Measurements from ENCODE around the gene RETSAT. TPM values are rescaled to one million over a fixed set of nuclear protein-coding genes. Genes with fewer than 3 reads are reported as not detected.
"Not testable (repeated sequence)": the region's sequence is repeated elsewhere in the genome, so short reads cannot be mapped to it uniquely, and the experiment has no call there.

The RETSAT gene
- total RNA-seq, 1 experiment from 2014 or later, result 57.8 TPM

DNA sequence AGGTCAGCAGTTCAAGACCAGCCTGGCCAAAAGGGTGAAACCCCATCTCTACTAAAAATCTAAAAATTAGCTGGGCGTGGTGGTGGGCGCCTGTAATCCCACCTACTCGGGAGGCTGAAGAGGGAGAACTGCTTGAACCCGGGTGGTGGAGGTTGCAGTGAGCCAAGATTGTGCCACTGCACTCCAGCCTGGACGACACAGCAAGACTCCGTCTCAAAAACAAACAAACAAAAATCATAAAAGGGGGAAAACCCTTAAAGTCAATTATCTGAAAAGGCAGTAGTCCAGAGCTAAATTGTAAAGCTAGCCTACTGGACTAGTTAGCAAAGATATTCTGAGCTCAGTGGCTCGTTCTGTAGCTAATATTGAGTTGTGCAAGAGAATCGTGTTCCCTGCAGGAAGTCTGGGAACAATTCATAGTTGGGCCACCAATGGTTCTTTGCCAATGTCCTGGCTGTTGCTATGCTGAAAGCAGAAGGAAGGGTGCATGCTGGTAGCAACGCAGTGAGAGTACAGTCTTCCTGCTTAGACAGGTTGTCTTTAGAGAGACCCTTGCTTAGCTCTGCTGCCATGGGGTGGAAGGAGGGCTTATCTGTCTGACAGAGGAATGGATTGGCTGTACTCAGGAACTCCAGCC lies 30.9 kb downstream of the RETSAT start:
- H3K9me3 ChIP-seq (ENCODE audit: insufficient read depth, low read depth), result no peaks in the 10 kb centered on the region
- intact Hi-C loops (cut with micrococcal nuclease; ENCODE audit: unreplicated experiment), result no loop called here
- H3K36me3 ChIP-seq (ENCODE audit: low read depth), result peaks cover 55% of the 10 kb centered on the region
- H2AFZ ChIP-seq, result no peak overlapping the region
- H3K27me3 ChIP-seq (ENCODE audit: insufficient read depth, low read depth), result no peaks in the 10 kb centered on the region
- H3K4me1 ChIP-seq (replicated peaks; ENCODE audit: insufficient read depth), result peaks cover 25% of the 10 kb centered on the region
- H3K79me2 ChIP-seq (ENCODE audit: low read depth), result peaks cover 60% of the 10 kb centered on the region
- no peak overlapping the region for H3K4me3 ChIP-seq
- peaks cover 19% of the 10 kb centered on the region; the same call in 1 of the 2 replicates for H3F3A ChIP-seq (ENCODE audit: insufficient read depth, low read depth)
- DNase-seq, result no peak
- no peak overlapping the region for H3K4me2 ChIP-seq
- ChIA-PET CTCF (no interaction called here), POLR2A (ENCODE audit: unreplicated experiment) (no interaction called here)
- H4K20me1 ChIP-seq (ENCODE audit: insufficient read depth), result peaks cover 49% of the 10 kb centered on the region
- BruUV-seq (replicated peaks), result no TSS peak
- H3K9me2 ChIP-seq (ENCODE audit: insufficient read depth), result 0 out of 2 replicates have a peak, but pooled peaks cover 3% of the 10 kb centered on the region
- no peak overlapping the region for H3K27ac ChIP-seq
- TF ChIP-seq EZH2 (IDR thresholded peaks at IDR 0.05; ENCODE audit: low read depth), result no peak
- TF ChIP-seq, protein P1, sequence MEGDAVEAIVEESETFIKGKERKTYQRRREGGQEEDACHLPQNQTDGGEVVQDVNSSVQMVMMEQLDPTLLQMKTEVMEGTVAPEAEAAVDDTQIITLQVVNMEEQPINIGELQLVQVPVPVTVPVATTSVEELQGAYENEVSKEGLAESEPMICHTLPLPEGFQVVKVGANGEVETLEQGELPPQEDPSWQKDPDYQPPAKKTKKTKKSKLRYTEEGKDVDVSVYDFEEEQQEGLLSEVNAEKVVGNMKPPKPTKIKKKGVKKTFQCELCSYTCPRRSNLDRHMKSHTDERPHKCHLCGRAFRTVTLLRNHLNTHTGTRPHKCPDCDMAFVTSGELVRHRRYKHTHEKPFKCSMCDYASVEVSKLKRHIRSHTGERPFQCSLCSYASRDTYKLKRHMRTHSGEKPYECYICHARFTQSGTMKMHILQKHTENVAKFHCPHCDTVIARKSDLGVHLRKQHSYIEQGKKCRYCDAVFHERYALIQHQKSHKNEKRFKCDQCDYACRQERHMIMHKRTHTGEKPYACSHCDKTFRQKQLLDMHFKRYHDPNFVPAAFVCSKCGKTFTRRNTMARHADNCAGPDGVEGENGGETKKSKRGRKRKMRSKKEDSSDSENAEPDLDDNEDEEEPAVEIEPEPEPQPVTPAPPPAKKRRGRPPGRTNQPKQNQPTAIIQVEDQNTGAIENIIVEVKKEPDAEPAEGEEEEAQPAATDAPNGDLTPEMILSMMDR (conservative IDR thresholded peaks at IDR 0.05), result no peak

DNA sequence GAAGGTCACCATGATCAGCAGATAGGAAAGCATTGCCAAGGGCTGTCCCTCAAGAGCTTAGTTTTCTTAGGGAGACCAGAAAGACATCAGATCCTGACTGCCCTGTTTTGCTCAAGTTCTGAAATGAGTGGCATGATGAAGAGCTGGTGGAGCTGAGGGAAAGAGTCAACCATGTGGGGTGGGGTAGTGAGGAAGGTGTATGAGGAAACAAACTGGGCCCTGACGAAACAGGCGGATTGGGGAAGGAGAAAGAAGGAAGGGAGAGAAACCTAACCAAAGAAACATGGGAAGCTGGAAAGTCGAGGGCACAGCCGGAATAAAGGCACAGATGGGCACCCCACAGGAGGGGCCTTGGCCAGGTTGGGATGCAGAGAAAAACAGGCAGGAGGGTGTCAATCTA lies 34.5 kb downstream of the RETSAT start:
- Histone ChIP-seq H3K27ac (no peak overlapping the region), H3K4me1 (replicated peaks; ENCODE audit: insufficient read depth) (peaks cover 5% of the 10 kb centered on the region), H4K20me1 (ENCODE audit: insufficient read depth) (peaks cover 39% of the 10 kb centered on the region), H3K9me3 (ENCODE audit: insufficient read depth, low read depth) (no peaks in the 10 kb centered on the region), H3K27me3 (ENCODE audit: insufficient read depth, low read depth) (no peaks in the 10 kb centered on the region), H2AFZ (no peak overlapping the region), H3F3A (ENCODE audit: insufficient read depth, low read depth) (peaks cover 12% of the 10 kb centered on the region), H3K4me2 (no peak overlapping the region), H3K4me3 (no peak overlapping the region), H3K36me3 (ENCODE audit: low read depth) (peaks cover 45% of the 10 kb centered on the region), H3K79me2 (ENCODE audit: low read depth) (peaks cover 30% of the 10 kb centered on the region), H3K9me2 (ENCODE audit: insufficient read depth) (0 out of 2 replicates have a peak, but pooled peaks cover 3% of the 10 kb centered on the region)
- BruUV-seq (replicated peaks), result no TSS peak
- no peak for TF ChIP-seq EZH2 (IDR thresholded peaks at IDR 0.05; ENCODE audit: low read depth)
- TF ChIP-seq, protein P1 (conservative IDR thresholded peaks at IDR 0.05), result no peak
- POLR2A ChIA-PET (ENCODE audit: unreplicated experiment), result interaction anchor here (0.7 kb wide), 1 partner anchor 90 kb away, joined by 3 read pairs; the partner anchor contains the start of gene CAPG
- no peak for DNase-seq
- CTCF ChIA-PET, result no interaction called here
- intact Hi-C loops (cut with micrococcal nuclease; ENCODE audit: unreplicated experiment), result no loop called here

DNA sequence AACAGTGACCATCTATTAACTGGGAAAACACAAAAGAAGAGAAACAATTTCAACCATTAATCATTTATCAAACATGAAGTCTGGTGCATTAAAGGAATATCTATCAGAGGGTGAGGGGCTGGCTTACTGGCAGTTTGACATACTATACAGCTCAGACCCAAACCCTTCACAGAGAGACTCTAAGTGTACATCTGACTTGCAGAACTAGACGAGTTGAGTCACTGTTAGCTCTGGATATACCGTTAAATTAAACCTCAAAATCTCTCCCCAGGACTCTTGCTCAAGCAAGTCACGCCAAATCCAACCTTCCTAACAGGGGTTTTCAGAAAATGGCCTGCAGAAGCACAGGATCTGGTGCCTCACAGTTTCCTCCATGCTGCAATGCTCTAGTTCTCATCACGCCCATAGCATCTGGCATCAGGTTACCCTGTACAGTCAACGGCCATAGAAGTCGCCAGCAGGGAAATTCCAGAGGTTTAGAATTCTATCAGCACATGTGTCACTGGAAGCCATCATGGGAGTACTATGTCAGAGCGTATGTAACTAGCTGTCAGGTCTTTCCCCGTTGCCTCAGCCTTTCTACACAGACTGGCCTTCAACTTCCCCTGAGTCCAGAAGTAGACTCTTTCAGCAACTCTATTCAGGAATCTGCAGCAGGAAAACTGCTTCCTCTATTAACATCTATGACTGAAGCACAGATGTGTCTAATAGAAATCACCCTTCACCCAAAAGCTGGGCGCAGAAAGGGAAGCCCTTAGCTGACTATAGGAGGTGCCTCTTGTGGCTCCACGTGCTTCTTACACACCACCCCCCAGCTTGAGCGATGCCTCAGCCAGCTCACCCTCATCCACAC lies 35.9 kb downstream of the RETSAT start:
- no peak for DNase-seq
- H3K9me3 ChIP-seq (ENCODE audit: insufficient read depth, low read depth), result no peaks in the 10 kb centered on the region
- intact Hi-C loops (cut with micrococcal nuclease; ENCODE audit: unreplicated experiment), result no loop called here
- H3K79me2 ChIP-seq (ENCODE audit: low read depth), result peaks cover 16% of the 10 kb centered on the region
- peaks cover 18% of the 10 kb centered on the region for H3F3A ChIP-seq (ENCODE audit: insufficient read depth, low read depth)
- peaks cover 29% of the 10 kb centered on the region for H4K20me1 ChIP-seq (ENCODE audit: insufficient read depth)
- ChIA-PET POLR2A (ENCODE audit: unreplicated experiment) (interaction anchor here (0.6 kb wide), 1 partner anchor 9 kb away, joined by 5 read pairs; the partner anchor contains the start of gene TGOLN2), CTCF (interaction anchor here (0.6 kb wide), 1 partner anchor 18 kb away, joined by 4 read pairs; no protein-coding TSS in a partner anchor)
- H3K4me1 ChIP-seq (replicated peaks; ENCODE audit: insufficient read depth), result no peaks in the 10 kb centered on the region
- no peaks in the 10 kb centered on the region for H3K27me3 ChIP-seq (ENCODE audit: insufficient read depth, low read depth)
- peaks cover 33% of the 10 kb centered on the region for H3K36me3 ChIP-seq (ENCODE audit: low read depth)
- no peak overlapping the region for H3K27ac ChIP-seq
- TF ChIP-seq, protein P1 (conservative IDR thresholded peaks at IDR 0.05), result no peak
- no peak for TF ChIP-seq EZH2 (IDR thresholded peaks at IDR 0.05; ENCODE audit: low read depth)
- no peak overlapping the region for H3K4me3 ChIP-seq
- H3K4me2 ChIP-seq, result no peak overlapping the region
- no peak overlapping the region for H2AFZ ChIP-seq
- no TSS peak for BruUV-seq (replicated peaks)
- 0 out of 2 replicates have a peak, but pooled peaks cover 3% of the 10 kb centered on the region for H3K9me2 ChIP-seq (ENCODE audit: insufficient read depth)

DNA sequence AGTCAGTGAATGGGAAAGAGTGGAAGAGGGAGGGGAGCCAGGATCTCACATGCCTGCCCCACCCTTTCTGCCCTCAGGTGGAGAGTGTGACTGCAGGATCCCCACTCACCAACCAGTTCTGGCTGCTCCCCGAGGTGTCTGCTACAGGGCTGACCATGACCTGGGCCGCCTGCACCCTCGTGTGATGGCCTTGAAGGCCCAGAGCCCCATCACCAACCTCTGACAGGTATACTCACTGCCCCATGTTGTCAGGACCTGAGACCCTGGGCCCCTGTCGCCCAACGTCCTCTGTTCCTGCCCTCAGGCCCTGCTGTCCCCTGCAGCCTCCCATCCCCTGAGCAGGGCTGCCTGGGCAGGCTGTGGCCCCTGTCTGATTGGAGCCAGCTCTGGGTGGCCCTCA lies 38.4 kb downstream of the RETSAT start:
- H3K4me1 ChIP-seq (replicated peaks; ENCODE audit: insufficient read depth); CTCF ChIA-PET; BruUV-seq (replicated peaks); intact Hi-C loops (cut with micrococcal nuclease; ENCODE audit: unreplicated experiment); H3K4me2 ChIP-seq; H3K4me3 ChIP-seq; H3K79me2 ChIP-seq (ENCODE audit: low read depth); H2AFZ ChIP-seq; H3K9me3 ChIP-seq (ENCODE audit: insufficient read depth, low read depth); H3K9me2 ChIP-seq (ENCODE audit: insufficient read depth); H3K27ac ChIP-seq; H3K27me3 ChIP-seq (ENCODE audit: insufficient read depth, low read depth); POLR2A ChIA-PET (ENCODE audit: unreplicated experiment); H3K36me3 ChIP-seq (ENCODE audit: low read depth); DNase-seq: not testable (repeated sequence)
- Histone ChIP-seq H4K20me1 (ENCODE audit: insufficient read depth) (peaks cover 14% of the 10 kb centered on the region), H3F3A (ENCODE audit: insufficient read depth, low read depth) (peaks cover 13% of the 10 kb centered on the region)
